Gastrocnemius medialis (tissue), 4 donors: ENCODE data around the gene TNFRSF1B.

Experiments
- CTCF ChIP-seq, 5 experiments: fragments of 450-650 bp in 3 of 5; fragments of 200-600 bp in 2 of 5; sonication (generic) in 2 of 5; IDR thresholded peaks in 4 of 5; conservative IDR thresholded peaks in 1 of 5; 1 replicate in 4 of 5; 2 replicates in 1 of 5; pipeline ENCODE4 v1.5.1; 2016 to 2019; ENCODE audit warnings: antibody characterized with exemption in 5 of 5, mild to moderate bottlenecking in 3 of 5, moderate library complexity in 3 of 5
- POLR2A ChIP-seq, 2 donors: fragments of 450-650 bp; IDR thresholded peaks; one replicate each; pipeline ENCODE4 v1.6.1; 2017; ENCODE audit warnings: antibody characterized with exemption in 2 of 2, mild to moderate bottlenecking in 2 of 2, moderate library complexity in 2 of 2

- TF ChIP-seq CTCF (IDR thresholded peaks at IDR 0.05 in 4 of 5, conservative IDR thresholded peaks at IDR 0.05 in 1 of 5) (no peak), POLR2A (IDR thresholded peaks at IDR 0.05) (no peak)
Measured at GRCh38 chr1:12180903-12181302, 14.1 kb downstream of the TNFRSF1B start.
